BJ (cell line): ENCODE measurements around the gene DSP. TPM values are rescaled to one million over a fixed set of nuclear protein-coding genes. Genes with fewer than 3 reads are reported as not detected.

Experiments used
- CTCF ChIA-PET: fragments of 350-600 bp; formaldehyde crosslinking; extraction: SDS; loops from one replicate; lab custom pipeline; 2021; ENCODE audit warnings: antibody characterized with exemption, inconsistent platforms; lab: Yijun Ruan, JAX
- POLR2A ChIA-PET: fragments of 300-600 bp; sonication (Branson Sonifier 250); formaldehyde crosslinking; extraction: SDS; loops from one replicate; lab custom pipeline; 2021; ENCODE audit warnings: antibody characterized with exemption; lab: Charles Lee
- DNase-seq: peaks from one replicate; pipeline ENCODE4 v3.0.0-alpha.2; 2011; ENCODE audit warnings: low read depth
- H3K27me3 ChIP-seq: 2 replicates; pipeline ENCODE4 v1.6.0; 2011; ENCODE audit warnings: low read length; ENCODE audit not compliant: control insufficient read depth, insufficient read depth
- H3K36me3 ChIP-seq: 2 replicates; pipeline ENCODE4 v1.5.1; 2011; ENCODE audit warnings: low read length; ENCODE audit not compliant: control insufficient read depth, insufficient read depth
- H3K4me3 ChIP-seq: 2 replicates; pipeline ENCODE4 v1.5.1; 2011; ENCODE audit warnings: low read depth, mild to moderate bottlenecking, control low read depth, low read length
- polyA plus RNA-seq: library from polyadenylated mRNA; depleted of rRNA; stranded (reverse); fragments of >200 nt; gene quantifications from 2 replicates; pipeline ENCODE4 v1.2.3, GENCODE V29; 2011
- TF ChIP-seq, protein P1 (sequence below): IDR thresholded peaks from 2 replicates; pipeline ENCODE4 v1.5.1; 2011; ENCODE audit warnings: low read depth, mild to moderate bottlenecking, control low read depth, inconsistent platforms, low read length, moderate library complexity; ENCODE audit not compliant: insufficient read depth

Gene DSP
- polyA plus RNA-seq, 1 experiment, result 11.0 TPM

- Histone ChIP-seq H3K27me3 (no peaks in the 10 kb centered on the region; the same call in 1 of the 2 replicates), H3K4me3 (no peak overlapping the region), H3K36me3 (no peaks in the 10 kb centered on the region)
- DNase-seq, result no peak
- ChIA-PET POLR2A (no interaction called here), CTCF (interaction anchor here (1.0 kb wide), 1 partner anchor 32 kb away, joined by 3 read pairs; no protein-coding TSS in a partner anchor)
- TF ChIP-seq, protein P1, sequence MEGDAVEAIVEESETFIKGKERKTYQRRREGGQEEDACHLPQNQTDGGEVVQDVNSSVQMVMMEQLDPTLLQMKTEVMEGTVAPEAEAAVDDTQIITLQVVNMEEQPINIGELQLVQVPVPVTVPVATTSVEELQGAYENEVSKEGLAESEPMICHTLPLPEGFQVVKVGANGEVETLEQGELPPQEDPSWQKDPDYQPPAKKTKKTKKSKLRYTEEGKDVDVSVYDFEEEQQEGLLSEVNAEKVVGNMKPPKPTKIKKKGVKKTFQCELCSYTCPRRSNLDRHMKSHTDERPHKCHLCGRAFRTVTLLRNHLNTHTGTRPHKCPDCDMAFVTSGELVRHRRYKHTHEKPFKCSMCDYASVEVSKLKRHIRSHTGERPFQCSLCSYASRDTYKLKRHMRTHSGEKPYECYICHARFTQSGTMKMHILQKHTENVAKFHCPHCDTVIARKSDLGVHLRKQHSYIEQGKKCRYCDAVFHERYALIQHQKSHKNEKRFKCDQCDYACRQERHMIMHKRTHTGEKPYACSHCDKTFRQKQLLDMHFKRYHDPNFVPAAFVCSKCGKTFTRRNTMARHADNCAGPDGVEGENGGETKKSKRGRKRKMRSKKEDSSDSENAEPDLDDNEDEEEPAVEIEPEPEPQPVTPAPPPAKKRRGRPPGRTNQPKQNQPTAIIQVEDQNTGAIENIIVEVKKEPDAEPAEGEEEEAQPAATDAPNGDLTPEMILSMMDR, result no peak
Measured at GRCh38 chr6:7534192-7534591, 7.3 kb upstream of the DSP start.

DNA sequence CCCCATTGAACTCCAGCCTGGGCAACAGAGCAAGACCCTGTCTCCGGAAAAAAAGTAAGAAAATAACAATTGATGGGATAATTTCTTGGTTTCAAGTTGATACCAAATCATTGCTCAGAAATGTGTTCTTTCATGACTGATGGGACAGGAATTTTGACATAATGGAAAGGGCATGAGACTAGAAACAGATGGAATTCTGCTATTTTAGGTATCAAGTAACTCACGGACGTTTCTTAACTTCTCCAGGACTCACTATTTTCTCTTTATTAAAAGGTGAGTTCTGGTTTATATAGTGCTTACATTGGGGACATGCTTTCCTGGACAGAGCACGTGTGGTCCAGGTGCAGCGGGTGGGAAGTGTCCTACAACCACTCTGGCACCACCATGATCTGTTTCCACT, 6.0 kb upstream of the DSP start:
- TF ChIP-seq, protein P1, result no peak
- Histone ChIP-seq H3K4me3 (no peak overlapping the region), H3K36me3 (no peaks in the 10 kb centered on the region), H3K27me3 (no peaks in the 10 kb centered on the region; the same call in 1 of the 2 replicates)
- DNase-seq, result peak; percentile 41
- POLR2A ChIA-PET, result no interaction called here
- CTCF ChIA-PET, result no interaction called here

GRCh38 chr6:7537565-7538174, 3.8 kb upstream of the DSP start:
- TF ChIP-seq, protein P1, result no peak
- no peaks in the 10 kb centered on the region for H3K36me3 ChIP-seq
- CTCF ChIA-PET, result interaction anchor here (0.9 kb wide), 1 partner anchor 20 kb away, joined by 3 read pairs; no protein-coding TSS in a partner anchor
- no peak overlapping the region for H3K4me3 ChIP-seq
- DNase-seq, result no peak
- POLR2A ChIA-PET, result no interaction called here
- H3K27me3 ChIP-seq, result no peaks in the 10 kb centered on the region; the same call in 1 of the 2 replicates

DNA sequence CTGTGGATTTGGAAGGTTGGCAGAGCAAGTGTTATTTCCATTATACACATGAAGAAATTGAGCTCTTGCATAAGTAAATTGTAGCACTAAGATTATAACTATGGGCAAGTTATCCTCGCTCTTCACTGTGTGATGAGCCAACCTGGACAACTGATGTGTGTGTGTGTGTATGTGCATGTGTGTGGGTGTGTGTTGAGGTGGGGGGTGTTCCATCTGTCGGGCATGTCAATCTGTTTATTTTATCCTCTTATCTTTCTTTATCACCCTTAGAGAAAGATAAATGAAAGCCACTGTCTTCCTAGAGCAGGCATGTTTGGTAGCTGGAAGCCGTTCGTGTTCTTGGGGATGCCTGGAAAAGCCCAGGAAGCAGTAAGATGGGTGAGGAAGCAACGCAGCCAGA, 3.0 kb upstream of the DSP start:
- CTCF ChIA-PET, result interaction anchor here (0.9 to 1.1 kb wide), 2 partner anchors 10 to 21 kb away, joined by 3 read pairs; no protein-coding TSS in a partner anchor
- TF ChIP-seq, protein P1, result no peak
- Histone ChIP-seq H3K36me3 (no peaks in the 10 kb centered on the region), H3K4me3 (no peak overlapping the region), H3K27me3 (no peaks in the 10 kb centered on the region; the same call in 1 of the 2 replicates)
- DNase-seq, result no peak
- POLR2A ChIA-PET, result no interaction called here

DNA sequence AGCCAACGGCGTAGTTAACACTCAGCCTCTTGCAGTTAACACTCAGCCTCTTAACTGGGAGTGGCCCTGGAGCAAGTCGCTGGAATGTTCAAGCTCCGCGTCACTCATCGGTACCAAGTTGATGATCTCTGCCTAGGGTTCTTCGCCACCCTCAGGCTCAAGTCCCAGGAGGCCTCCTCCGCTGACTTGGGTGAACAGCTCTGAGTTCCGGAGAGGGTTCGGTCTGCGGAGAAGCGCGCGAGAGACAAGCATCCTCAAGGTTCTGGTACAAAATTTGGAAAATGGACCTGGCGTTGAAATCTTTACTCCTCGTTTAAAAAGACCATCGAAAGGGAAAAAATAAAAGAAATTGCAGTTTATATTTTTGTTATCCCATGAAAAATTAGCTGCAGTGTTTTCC, 876 bp upstream of the DSP start:
- no peak for DNase-seq
- CTCF ChIA-PET, result no interaction called here
- Histone ChIP-seq H3K4me3 (peak overlapping the region; percentile 69), H3K36me3 (no peaks in the 10 kb centered on the region), H3K27me3 (no peaks in the 10 kb centered on the region; the same call in 1 of the 2 replicates)
- POLR2A ChIA-PET, result no interaction called here
- TF ChIP-seq, protein P1, result no peak
